Iris pigment epithelial cell (primary cell): ENCODE results near the gene MED14.

Experiments used
- DNase-seq: peaks from one replicate; pipeline ENCODE4 v3.0.0-alpha.2; 2011; ENCODE audit warnings: low read depth

MED14 gene

GRCh38 chrX:40603446-40603845, 131.9 kb downstream of the MED14 start:
- no peak for DNase-seq
